Lower lobe of right lung (tissue), 2 donors: ENCODE data around the gene RPRD1A. TPM values are rescaled to one million over a fixed set of nuclear protein-coding genes. Genes with fewer than 3 reads are reported as not detected.

Experiments used
- ATAC-seq, 2 donors: fragments of 200-7000 bp; cut with Tn5 transposase; one replicate each; pipeline ENCODE4 v1.9.1; 2020 to 2022; ENCODE audit warnings: mild to moderate bottlenecking in 2 of 2, moderate library complexity in 2 of 2
- DNase-seq: peaks from one replicate; pipeline ENCODE4 v3.0.0-alpha.2; 2020
- H3K27ac ChIP-seq: fragments of 200-600 bp; one replicate; pipeline ENCODE4 v1.8.0; 2022
- H3K27me3 ChIP-seq: fragments of 200-600 bp; one replicate; pipeline ENCODE4 v1.8.0; 2022; ENCODE audit warnings: low read depth
- H3K36me3 ChIP-seq: fragments of 200-600 bp; one replicate; pipeline ENCODE4 v1.8.0; 2022; ENCODE audit warnings: mild to moderate bottlenecking
- H3K4me1 ChIP-seq: fragments of 200-600 bp; one replicate; pipeline ENCODE4 v1.8.0; 2022
- H3K4me3 ChIP-seq: fragments of 200-600 bp; one replicate; pipeline ENCODE4 v1.8.0; 2022; ENCODE audit warnings: mild to moderate bottlenecking
- H3K9me3 ChIP-seq: fragments of 200-600 bp; one replicate; pipeline ENCODE4 v1.8.0; 2022
- intact Hi-C: fragments of 100-400 bp; cut with DNase I; formaldehyde crosslinking; loops from one replicate; pipeline ENCODE4 v1.11.0; 2022
- total RNA-seq: library from RNA; stranded (reverse); fragmentation: NEBNext Ultra II Directional; extraction: Animal tissue kit (Norgen Biotek cat#: 25700); gene quantifications from one replicate; pipeline ENCODE4 v1.2.1, GENCODE V29; 2021
- TF ChIP-seq, protein P1 (sequence below): fragments of 200-600 bp; IDR thresholded peaks from one replicate; pipeline ENCODE4 v1.8.0; 2022; ENCODE audit warnings: antibody characterized with exemption, mild to moderate bottlenecking
- donor health status: DM: no; HTN: yes; CAD: no; lungs with severe emphysema.

RPRD1A gene
- total RNA-seq, 1 donor from 2014 or later: 39.1 TPM

DNA sequence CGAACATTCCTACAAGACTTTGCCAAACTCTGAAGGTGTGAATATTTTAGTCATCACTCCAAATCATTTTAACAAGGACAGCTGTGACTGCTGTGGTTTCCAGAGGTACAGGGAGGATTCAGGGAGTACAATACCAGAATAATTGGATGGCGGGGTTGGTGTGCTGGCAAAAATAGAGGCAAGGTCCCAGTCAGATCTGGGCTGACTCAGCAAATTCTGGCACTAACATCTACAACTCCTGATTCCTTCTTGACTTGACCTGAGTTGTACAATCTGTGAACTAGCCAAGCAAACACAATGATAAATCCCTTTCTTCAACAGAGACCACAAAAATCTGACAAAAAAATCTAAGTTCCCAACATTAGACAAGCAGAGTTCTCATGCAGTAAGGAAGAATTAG, 54.5 kb downstream of the RPRD1A start:
- DNase-seq: no peak
- ATAC-seq: no peak
- Histone ChIP-seq H3K27me3 (no peaks in the 10 kb centered on the region), H3K36me3 (no peaks in the 10 kb centered on the region), H3K4me1 (no peaks in the 10 kb centered on the region), H3K9me3 (no peaks in the 10 kb centered on the region), H3K4me3 (no peak overlapping the region), H3K27ac (no peak overlapping the region)
- intact Hi-C loops: loop anchor here (10.0 kb wide), 1 partner anchor 272 kb away; no protein-coding TSS in a partner anchor
- TF ChIP-seq, protein P1, sequence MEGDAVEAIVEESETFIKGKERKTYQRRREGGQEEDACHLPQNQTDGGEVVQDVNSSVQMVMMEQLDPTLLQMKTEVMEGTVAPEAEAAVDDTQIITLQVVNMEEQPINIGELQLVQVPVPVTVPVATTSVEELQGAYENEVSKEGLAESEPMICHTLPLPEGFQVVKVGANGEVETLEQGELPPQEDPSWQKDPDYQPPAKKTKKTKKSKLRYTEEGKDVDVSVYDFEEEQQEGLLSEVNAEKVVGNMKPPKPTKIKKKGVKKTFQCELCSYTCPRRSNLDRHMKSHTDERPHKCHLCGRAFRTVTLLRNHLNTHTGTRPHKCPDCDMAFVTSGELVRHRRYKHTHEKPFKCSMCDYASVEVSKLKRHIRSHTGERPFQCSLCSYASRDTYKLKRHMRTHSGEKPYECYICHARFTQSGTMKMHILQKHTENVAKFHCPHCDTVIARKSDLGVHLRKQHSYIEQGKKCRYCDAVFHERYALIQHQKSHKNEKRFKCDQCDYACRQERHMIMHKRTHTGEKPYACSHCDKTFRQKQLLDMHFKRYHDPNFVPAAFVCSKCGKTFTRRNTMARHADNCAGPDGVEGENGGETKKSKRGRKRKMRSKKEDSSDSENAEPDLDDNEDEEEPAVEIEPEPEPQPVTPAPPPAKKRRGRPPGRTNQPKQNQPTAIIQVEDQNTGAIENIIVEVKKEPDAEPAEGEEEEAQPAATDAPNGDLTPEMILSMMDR: no peak

DNA sequence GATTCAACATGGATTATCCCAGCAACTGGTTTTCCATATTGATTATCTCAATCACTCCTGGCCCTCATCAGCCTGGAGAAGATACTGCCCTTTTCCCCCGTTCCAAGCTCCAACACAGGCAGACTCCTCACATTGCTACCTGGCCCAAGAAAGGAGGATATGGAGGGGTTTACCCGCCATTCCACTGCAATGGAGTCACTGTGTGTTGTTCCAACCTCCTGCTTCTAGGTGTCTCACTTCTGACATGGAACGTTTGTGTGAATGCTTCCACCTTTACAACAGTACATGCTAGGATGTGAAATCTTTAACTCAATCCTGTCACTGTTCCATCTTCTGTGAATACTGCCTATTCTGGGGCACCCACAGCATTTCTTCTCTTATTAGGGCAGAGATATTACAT, 58.1 kb downstream of the RPRD1A start:
- intact Hi-C loops: no loop called here
- DNase-seq (no peak), ATAC-seq (no peak)
- TF ChIP-seq, protein P1: no peak
- Histone ChIP-seq H3K36me3 (no peaks in the 10 kb centered on the region), H3K9me3 (no peaks in the 10 kb centered on the region), H3K27ac (no peak overlapping the region), H3K27me3 (no peaks in the 10 kb centered on the region), H3K4me3 (no peak overlapping the region), H3K4me1 (no peaks in the 10 kb centered on the region)

DNA sequence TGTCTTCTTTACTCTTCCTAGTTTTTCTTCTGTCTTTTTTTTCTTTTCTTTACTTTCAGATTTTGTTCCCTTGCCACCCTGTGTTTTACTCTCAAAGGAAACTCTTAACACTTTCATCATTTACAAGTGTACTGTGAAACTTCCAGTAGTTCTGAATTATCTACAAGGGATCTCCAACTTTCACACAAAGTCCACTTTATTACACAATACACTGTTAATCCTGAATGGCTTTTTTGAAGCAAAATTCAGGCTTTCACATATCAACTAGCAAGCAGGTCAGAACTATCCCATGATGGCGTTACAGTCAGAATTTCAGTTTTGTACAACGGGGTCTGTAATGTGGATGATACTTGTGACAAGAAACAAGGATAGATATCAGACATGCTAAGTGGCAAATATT, 60.4 kb downstream of the RPRD1A start:
- ATAC-seq (no peak), DNase-seq (no peak)
- Histone ChIP-seq H3K27me3 (no peaks in the 10 kb centered on the region), H3K36me3 (no peaks in the 10 kb centered on the region), H3K9me3 (no peaks in the 10 kb centered on the region), H3K4me3 (no peak overlapping the region), H3K4me1 (no peaks in the 10 kb centered on the region), H3K27ac (no peak overlapping the region)
- intact Hi-C loops: no loop called here
- TF ChIP-seq, protein P1: no peak

DNA sequence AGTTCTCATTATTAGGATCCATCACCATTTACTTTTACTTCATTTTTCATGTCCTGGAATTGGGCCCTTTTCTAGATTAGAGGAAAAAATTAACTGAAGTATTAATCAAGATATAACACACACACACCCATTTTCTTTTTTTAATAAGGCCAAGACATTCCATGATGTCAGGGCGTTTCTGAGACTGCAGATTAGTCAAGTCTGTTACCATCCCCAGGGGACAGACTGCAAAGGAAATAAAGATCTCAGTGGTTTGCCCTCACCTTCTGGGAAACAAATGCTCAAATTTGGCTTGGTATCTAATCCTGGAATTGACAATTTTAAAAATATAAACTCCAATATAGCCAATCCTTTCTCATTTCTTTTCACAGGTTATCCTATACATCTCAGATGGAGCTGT, 67.4 kb downstream of the RPRD1A start:
- Histone ChIP-seq H3K4me1 (no peaks in the 10 kb centered on the region), H3K27ac (no peak overlapping the region), H3K36me3 (no peaks in the 10 kb centered on the region), H3K9me3 (no peaks in the 10 kb centered on the region), H3K27me3 (no peaks in the 10 kb centered on the region), H3K4me3 (no peak overlapping the region)
- intact Hi-C loops: no loop called here
- TF ChIP-seq, protein P1: no peak
- DNase-seq (no peak), ATAC-seq (no peak)

DNA sequence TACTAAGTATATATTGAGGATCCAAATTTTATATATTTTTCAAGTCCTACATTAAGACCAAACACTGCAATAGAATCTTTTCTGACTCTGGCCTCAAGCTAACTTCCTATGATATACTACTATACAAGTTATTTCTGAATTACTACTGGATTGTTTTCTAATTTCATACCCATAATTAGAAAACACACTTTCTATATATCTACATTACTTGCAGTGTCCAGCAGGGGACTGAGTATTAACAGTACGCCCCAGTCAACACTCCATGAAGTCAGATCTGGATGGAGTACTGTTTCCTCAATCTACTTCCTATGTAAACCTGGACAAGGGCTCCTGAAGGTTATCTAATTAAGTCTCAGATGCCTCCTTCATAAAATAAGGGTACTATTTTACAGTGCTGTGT, 68.4 kb downstream of the RPRD1A start:
- H3K4me1 ChIP-seq: no peaks in the 10 kb centered on the region
- ATAC-seq (no peak), DNase-seq (no peak)
- TF ChIP-seq, protein P1: no peak
- no peaks in the 10 kb centered on the region for H3K27me3 ChIP-seq
- intact Hi-C loops: no loop called here
- no peak overlapping the region for H3K4me3 ChIP-seq
- H3K27ac ChIP-seq: no peak overlapping the region
- H3K36me3 ChIP-seq: no peaks in the 10 kb centered on the region
- no peaks in the 10 kb centered on the region for H3K9me3 ChIP-seq

DNA sequence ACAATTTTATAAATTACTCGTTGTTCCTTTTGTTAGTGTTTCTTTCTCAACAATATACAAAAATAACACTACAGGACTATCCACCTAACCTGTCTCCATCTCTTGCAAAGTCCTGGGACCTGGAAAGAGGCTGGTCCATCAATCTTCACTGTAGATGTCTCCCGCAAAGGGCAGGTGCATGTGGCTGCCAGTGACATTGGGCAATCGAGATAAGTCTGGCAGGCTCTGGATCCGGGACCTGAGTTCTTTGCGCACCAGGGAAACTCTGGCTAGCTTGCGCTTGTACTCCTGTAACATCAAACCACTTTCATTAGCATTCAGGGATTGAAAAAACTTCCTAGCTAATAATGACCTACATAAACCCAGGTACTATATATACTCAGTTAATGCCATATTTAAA, 74.3 kb downstream of the RPRD1A start:
- H3K36me3 ChIP-seq: peaks cover 24% of the 10 kb centered on the region
- intact Hi-C loops: no loop called here
- no peak overlapping the region for H3K4me3 ChIP-seq

More for the DNA sequence above, 74.3 kb downstream of the RPRD1A start:
- no peak for DNase-seq
- Histone ChIP-seq H3K27me3 (no peaks in the 10 kb centered on the region), H3K9me3 (no peaks in the 10 kb centered on the region), H3K27ac (no peak overlapping the region), H3K4me1 (no peaks in the 10 kb centered on the region)
- ATAC-seq: no peak
- TF ChIP-seq, protein P1: no peak
